Tibial nerve (tissue), 4 donors: ENCODE results near the gene HHLA2.

Experiments
- CTCF ChIP-seq, 5 experiments: fragments of 200-600 bp in 3 of 5; fragments of 450-650 bp in 2 of 5; sonication (generic) in 3 of 5; IDR thresholded peaks; one replicate each; pipeline ENCODE4 v1.5.1; 2016 to 2019; ENCODE audit warnings: antibody characterized with exemption in 5 of 5, mild to moderate bottlenecking in 3 of 5, moderate library complexity in 2 of 5
- EP300 ChIP-seq, 2 donors: sonication (generic); formaldehyde crosslinking; IDR thresholded peaks; one replicate each; pipeline ENCODE4 v1.6.1; 2017; ENCODE audit warnings: antibody characterized with exemption in 2 of 2, mild to moderate bottlenecking in 1 of 2

- TF ChIP-seq CTCF (IDR thresholded peaks at IDR 0.05) (peak; percentile 33 to 55 (median 46)), EP300 (IDR thresholded peaks at IDR 0.05) (no peak)
Measured at GRCh38 chr3:108406661-108407206, 110.4 kb downstream of the HHLA2 start.
